Adipocyte (in vitro differentiated cells): ENCODE measurements around the gene ZNF592.

ENCODE experiments used
- DNase-seq: peaks from one replicate; pipeline ENCODE4 v3.0.0-alpha.2; 2015; ENCODE audit warnings: low read depth
- H3K27me3 ChIP-seq: replicated peaks from 2 replicates; pipeline ENCODE4 v1.7.0; 2013; ENCODE audit warnings: mild to moderate bottlenecking, low read length, moderate library complexity; ENCODE audit not compliant: control insufficient read depth, insufficient read depth
- H3K36me3 ChIP-seq: 2 replicates; pipeline ENCODE4 v1.7.0; 2013; ENCODE audit warnings: low read length, mild to moderate bottlenecking, moderate library complexity; ENCODE audit not compliant: control insufficient read depth, insufficient read depth, severe bottlenecking
- H3K4me1 ChIP-seq: 2 replicates; pipeline ENCODE4 v1.7.0; 2013; ENCODE audit warnings: mild to moderate bottlenecking, low read length, moderate library complexity; ENCODE audit not compliant: control insufficient read depth, insufficient read depth
- H3K4me3 ChIP-seq: 2 replicates; pipeline ENCODE4 v1.7.0; 2013; ENCODE audit warnings: mild to moderate bottlenecking, low read length, moderate library complexity
- H3K9ac ChIP-seq: 2 replicates; pipeline ENCODE4 v1.7.0; 2013; ENCODE audit warnings: mild to moderate bottlenecking, low read length, moderate library complexity
- H3K9me3 ChIP-seq: 2 replicates; pipeline ENCODE4 v1.7.0; 2013; ENCODE audit warnings: mild to moderate bottlenecking, low read length, moderate library complexity; ENCODE audit not compliant: control insufficient read depth

ZNF592 gene

DNA sequence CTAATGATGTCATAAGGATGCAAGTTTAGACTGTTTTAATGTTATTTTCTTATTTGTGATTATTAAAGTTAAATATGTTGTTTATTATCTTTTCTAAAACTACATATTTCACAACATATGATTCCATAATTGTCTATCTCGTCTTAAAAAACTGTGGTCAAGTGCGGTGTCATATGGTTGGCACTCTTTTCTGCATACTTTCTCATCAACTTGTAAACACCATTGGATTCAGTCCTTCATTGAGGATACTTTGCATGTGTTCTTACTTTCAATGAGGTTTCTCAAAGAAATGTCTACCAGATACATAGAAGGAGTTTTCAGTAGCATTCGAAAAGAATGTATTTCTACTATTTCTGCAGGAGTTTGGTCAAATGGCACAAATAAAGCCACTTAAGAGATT is 46.8 kb downstream of the ZNF592 start:
- no peak for DNase-seq
- Histone ChIP-seq H3K4me3 (no peak overlapping the region), H3K9ac (no peak overlapping the region), H3K36me3 (peaks cover 68% of the 10 kb centered on the region), H3K9me3 (no peaks in the 10 kb centered on the region), H3K27me3 (no peaks in the 10 kb centered on the region), H3K4me1 (peaks cover 12% of the 10 kb centered on the region)

DNA sequence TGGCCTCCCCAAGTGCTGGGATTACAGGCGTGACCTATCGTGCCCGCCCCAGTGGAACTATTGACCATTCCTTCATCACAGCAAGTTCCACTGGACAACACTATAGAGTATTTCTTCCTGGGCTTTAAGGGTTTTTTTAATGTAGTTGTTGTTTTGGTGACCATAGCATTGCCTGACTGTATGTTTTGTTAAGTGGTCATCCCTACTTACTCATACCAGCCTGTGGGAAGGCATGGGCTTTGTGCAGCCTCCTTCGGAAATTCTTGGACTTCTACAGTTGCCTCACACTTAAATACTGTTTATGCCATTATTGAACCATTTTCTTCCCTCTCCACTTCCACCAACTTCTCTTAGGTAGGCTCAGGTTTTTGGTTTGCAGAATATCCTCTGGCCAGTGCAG is 48.8 kb downstream of the ZNF592 start:
- Histone ChIP-seq H3K27me3 (no peaks in the 10 kb centered on the region), H3K9ac (no peak overlapping the region), H3K4me3 (no peak overlapping the region), H3K36me3 (peaks cover 69% of the 10 kb centered on the region), H3K4me1 (peaks cover 4% of the 10 kb centered on the region), H3K9me3 (no peaks in the 10 kb centered on the region)
- peak; percentile 65 for DNase-seq

DNA sequence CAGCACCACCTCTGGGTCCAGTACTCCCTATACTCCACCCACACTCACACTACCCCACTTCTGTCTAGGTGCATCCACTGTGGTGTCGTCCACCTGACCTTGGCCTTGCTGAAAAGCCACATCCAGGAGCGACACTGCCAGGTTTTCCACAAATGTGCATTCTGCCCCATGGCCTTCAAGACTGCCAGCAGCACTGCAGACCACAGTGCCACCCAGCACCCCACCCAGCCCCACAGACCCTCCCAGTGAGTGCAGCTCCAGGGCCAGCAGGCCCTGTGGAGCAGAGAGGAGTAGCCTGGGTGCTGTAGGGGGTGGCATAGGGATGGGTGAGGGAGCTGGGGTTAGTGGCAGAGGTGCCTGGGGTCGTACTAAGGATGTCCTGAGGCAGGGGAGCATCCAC is 49.4 kb downstream of the ZNF592 start:
- Histone ChIP-seq H3K27me3 (no peaks in the 10 kb centered on the region), H3K9me3 (no peaks in the 10 kb centered on the region), H3K4me3 (no peak overlapping the region), H3K4me1 (no peaks in the 10 kb centered on the region), H3K9ac (no peak overlapping the region), H3K36me3 (peaks cover 69% of the 10 kb centered on the region)
- DNase-seq, result no peak

DNA sequence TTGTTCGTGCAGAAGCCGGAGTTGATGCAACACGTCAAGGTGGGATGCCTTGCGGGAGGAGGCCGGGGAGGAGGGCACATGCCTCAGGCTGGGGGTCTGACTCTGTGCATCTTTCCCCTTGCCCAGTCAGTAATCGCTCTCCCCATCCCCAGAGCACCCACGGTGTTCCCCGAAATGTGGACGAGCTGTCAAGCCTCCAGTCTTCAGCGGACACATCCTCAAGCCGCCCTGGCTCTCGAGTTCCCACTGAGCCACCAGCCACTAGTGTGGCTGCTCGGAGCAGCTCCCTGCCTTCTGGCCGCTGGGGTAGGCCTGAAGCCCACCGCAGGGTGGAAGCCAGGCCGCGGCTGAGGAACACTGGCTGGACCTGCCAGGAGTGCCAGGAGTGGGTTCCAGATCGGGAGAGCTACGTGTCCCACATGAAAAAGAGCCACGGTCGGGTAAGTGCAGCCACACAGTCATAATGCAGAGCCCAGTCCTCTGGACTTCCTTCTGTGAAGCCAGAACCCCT is 50.1 kb downstream of the ZNF592 start:
- Histone ChIP-seq H3K4me1 (peaks cover 4% of the 10 kb centered on the region), H3K9ac (no peak overlapping the region), H3K27me3 (no peaks in the 10 kb centered on the region), H3K36me3 (peaks cover 69% of the 10 kb centered on the region), H3K4me3 (no peak overlapping the region), H3K9me3 (no peaks in the 10 kb centered on the region)
- DNase-seq, result no peak

DNA sequence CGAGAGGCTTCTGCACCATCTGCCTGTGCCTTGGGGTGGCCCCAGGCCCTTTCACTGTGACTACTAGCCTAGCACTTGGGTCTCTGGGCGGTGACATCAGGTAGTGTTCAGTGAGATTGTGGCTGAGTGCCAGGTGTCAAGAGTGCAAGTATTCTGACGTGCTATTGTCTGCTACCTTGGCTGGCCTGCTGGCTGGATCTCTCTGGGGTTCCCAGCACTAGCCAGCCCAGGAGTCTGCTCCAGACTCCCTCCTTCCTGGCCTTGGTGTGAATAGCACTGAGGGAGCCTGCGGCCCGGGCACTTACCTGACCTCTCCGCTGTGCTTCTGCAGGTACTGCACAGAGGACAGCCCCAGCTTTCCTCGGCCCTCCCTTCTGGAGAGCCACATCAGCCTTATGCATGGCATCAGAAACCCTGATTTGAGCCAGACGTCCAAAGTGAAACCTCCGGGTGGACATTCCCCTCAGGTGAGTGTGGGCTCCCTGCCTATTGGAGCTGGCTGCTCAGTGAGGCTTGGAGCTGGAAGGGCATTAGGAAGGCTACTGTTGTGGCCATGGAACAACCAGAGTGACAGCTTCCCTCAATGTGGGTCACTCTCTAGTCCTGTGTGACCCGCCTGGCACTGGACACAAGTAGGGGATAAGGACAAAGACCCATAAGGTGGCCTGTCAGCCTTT is 51.3 kb downstream of the ZNF592 start:
- Histone ChIP-seq H3K4me1 (peaks cover 15% of the 10 kb centered on the region), H3K4me3 (no peak overlapping the region), H3K9ac (no peak overlapping the region), H3K36me3 (peaks cover 66% of the 10 kb centered on the region), H3K9me3 (no peaks in the 10 kb centered on the region), H3K27me3 (no peaks in the 10 kb centered on the region)
- no peak for DNase-seq

DNA sequence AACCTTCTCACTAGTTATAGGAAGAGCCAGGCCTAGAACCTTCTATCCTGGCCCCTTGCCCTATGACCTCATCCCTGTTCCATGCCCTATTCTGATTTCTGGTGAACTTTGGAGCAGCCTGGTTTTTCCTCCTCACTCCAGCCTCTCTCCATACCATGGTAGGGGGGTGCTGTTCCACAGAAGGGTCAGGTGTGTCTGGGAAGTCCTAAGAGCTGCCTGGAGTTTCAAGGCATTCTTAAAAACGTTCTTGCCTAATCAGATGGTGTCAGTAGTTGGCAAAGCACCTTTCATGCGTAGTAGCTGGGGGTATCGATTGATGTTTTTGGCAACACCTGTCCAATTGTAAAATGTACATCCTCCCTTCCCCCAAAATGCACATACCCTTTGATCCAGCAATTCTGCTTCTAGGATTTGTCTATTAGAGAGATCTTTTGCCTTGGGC is 52.0 kb downstream of the ZNF592 start:
- H3K9me3 ChIP-seq, result no peaks in the 10 kb centered on the region
- no peak overlapping the region for H3K4me3 ChIP-seq
- H3K27me3 ChIP-seq, result no peaks in the 10 kb centered on the region
- H3K4me1 ChIP-seq, result peaks cover 19% of the 10 kb centered on the region
- no peak for DNase-seq
- H3K36me3 ChIP-seq, result peaks cover 65% of the 10 kb centered on the region
- no peak overlapping the region for H3K9ac ChIP-seq

DNA sequence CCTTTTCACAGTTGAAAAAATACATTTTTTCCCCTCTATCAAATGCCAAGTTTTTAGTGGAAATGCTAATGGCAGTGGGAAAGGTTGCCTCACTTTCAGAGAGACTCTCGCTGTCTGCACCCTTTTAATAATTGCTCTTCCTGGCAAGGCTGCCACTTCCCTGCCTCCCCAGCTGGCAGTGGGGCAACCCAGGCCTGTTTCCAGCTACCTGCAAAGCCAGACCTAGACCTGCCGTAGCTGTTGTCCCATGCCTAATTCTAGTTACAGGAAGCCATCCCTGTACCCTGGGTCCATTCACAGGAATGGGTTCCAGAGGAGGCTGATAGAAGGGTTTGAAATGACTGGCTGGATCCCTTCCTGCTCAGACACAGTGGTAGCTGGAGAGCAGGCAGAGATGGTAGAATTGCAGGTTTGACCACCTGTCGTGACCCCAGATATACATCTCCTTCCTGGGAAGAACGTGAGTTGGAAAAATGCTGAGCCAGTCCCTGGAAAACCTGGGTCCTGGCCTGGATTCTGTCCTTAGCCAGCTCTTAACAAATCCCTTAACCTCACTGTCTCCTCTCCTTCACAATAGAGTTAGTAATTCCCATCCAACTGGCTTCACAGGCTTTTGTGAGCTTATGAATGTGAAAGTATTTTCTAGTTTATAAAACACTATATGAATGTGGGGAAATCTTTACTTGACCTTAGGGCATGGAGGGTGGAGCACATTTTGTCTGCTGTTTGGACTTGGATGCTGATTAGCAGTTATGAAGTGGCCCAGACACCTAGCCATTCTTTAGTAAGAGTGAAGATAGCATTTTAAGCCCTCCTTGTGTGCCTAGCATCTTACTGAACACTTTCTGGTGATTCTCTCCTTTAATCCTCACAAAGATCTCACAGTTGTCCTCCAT is 55.9 kb downstream of the ZNF592 start:
- Histone ChIP-seq H3K36me3 (peaks cover 52% of the 10 kb centered on the region), H3K4me3 (no peak overlapping the region), H3K4me1 (peaks cover 19% of the 10 kb centered on the region), H3K9ac (no peak overlapping the region), H3K27me3 (no peaks in the 10 kb centered on the region), H3K9me3 (no peaks in the 10 kb centered on the region)
- DNase-seq, result no peak

DNA sequence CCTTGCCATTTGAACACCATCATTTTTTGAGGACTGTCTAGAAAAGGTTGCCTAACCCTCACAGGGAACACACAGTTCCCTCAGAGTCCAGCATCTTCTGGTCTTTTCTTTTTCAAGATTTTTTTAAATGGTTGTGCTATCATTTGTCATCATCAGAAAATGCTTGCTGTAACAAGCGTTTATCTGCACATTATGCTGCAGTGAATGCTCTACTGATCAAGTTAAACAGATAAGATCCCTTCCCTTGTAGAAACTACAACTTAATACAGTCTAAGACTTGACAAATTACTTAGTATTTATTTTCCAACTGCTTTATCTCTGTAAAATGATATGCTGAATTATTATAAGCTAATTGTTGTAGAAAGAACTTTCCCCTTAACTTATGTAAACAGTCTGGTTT is 56.8 kb downstream of the ZNF592 start:
- Histone ChIP-seq H3K4me3 (no peak overlapping the region), H3K36me3 (peaks cover 42% of the 10 kb centered on the region), H3K4me1 (peaks cover 19% of the 10 kb centered on the region), H3K9me3 (no peaks in the 10 kb centered on the region), H3K27me3 (no peaks in the 10 kb centered on the region), H3K9ac (no peak overlapping the region)
- DNase-seq, result no peak

DNA sequence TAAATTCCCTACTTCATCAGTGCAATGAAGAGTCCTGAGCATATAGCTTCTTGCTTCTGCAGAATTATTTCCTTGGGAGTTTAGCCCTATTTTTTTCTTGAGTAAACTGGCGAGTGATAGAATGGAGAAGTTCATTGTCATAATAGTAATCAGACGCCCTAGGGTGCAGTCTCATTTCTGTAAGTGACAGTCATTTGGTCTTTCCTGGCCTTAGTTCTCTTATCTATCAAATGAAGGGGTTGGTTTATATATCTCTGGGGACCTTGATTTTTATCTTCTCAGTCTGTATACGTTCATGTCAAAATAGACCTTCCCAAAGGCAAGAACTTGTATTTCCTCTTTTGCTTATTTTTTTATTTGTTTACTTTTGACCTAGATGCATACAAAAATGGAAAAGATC is 58.8 kb downstream of the ZNF592 start:
- Histone ChIP-seq H3K4me3 (no peak overlapping the region), H3K36me3 (peaks cover 25% of the 10 kb centered on the region), H3K27me3 (no peaks in the 10 kb centered on the region), H3K9ac (no peak overlapping the region), H3K9me3 (no peaks in the 10 kb centered on the region), H3K4me1 (peaks cover 19% of the 10 kb centered on the region)
- DNase-seq, result no peak

DNA sequence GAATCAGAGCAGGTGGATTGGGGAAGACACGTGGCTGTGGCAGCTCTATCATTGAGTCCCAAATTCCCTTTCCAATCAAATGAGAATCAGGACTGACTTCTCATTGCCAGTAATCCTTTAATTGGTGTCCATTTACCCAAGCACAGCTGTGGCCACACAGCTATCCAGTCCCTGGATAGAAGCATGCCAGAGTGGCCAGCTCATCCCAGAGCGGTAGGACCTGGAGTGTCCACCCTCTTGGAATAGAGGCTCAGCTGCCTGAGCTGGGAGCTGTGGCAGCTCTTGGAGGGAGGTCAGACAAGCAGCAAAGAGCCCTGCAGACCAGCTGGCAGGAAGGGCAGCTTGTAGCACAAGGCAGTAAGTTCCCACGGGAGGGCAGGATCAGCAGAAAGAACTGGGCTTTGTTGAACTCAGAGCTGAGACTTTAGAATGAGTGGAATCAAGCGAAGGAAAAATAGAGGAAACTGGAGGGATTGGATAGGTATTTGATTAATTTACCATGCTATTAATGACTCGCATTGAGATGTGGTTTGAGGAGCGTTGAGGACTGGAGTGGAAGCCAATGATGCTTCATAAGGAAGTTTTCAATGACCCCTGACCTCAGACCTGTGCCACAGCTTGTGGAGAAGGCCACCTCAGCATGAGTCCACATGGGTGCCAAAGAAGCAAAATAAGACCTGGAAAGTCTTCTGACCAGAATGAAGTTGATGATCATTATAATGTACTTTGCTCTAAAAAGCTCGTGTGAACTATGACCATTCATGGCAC is 61.9 kb downstream of the ZNF592 start:
- H3K9me3 ChIP-seq, result no peaks in the 10 kb centered on the region
- no peaks in the 10 kb centered on the region for H3K27me3 ChIP-seq
- no peaks in the 10 kb centered on the region for H3K4me1 ChIP-seq
- peaks cover 9% of the 10 kb centered on the region for H3K36me3 ChIP-seq
- H3K4me3 ChIP-seq, result no peak overlapping the region
- no peak overlapping the region for H3K9ac ChIP-seq
- DNase-seq, result no peak

DNA sequence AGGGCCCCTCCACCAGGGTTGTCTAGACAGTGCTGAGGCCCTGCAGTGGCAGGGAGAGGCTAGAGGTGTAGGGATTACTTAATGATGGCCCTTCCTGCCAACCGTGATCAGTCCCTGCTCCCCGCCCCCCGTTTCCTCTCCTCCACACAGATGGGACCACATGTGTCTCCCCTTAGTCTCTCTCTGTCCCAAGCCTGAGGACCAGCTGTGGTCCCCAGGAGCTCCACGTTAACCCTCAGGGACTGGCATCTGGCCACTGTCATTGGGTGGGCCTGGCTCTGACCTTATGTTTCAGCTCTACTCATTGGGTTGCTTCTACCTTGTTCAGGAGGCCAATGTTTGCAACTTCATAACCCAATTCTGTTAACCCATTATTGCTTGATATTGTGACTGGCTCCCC is 62.8 kb downstream of the ZNF592 start:
- H3K4me3 ChIP-seq, result no peak overlapping the region
- no peak for DNase-seq
- peaks cover 7% of the 10 kb centered on the region for H3K36me3 ChIP-seq
- H3K9ac ChIP-seq, result no peak overlapping the region
- no peaks in the 10 kb centered on the region for H3K27me3 ChIP-seq
- H3K4me1 ChIP-seq, result no peaks in the 10 kb centered on the region
- no peaks in the 10 kb centered on the region for H3K9me3 ChIP-seq
